Ovary (tissue), 9 donors: ENCODE data around the gene SLCO2B1. TPM values are rescaled to one million over a fixed set of nuclear protein-coding genes. Genes with fewer than 3 reads are reported as not detected.

Source experiments
- DNase-seq, 5 donors: peaks; one replicate each; pipeline ENCODE4 v3.0.0-alpha.2; 2019 to 2020
- H3K27ac ChIP-seq, 2 donors: fragments of 200-600 bp; one replicate each; pipeline versions ENCODE4 v1.5.1 to v1.8.0; 2019 to 2022
- H3K27me3 ChIP-seq: fragments of 200-600 bp; one replicate; pipeline ENCODE4 v1.8.0; 2022
- H3K36me3 ChIP-seq: fragments of 200-600 bp; sonication (generic); one replicate; pipeline ENCODE4 v1.5.1; 2019
- H3K4me1 ChIP-seq: one replicate; pipeline ENCODE4 v1.8.1; 2013; ENCODE audit warnings: mild to moderate bottlenecking, moderate library complexity; ENCODE audit not compliant: insufficient read depth
- H3K4me3 ChIP-seq: fragments of 200-600 bp; sonication (generic); one replicate; pipeline ENCODE4 v1.5.1; 2017
- H3K9me3 ChIP-seq, 2 donors: fragments of 200-600 bp in 1 of 2; sonication (generic) in 1 of 2; one replicate each; pipeline versions ENCODE4 v1.5.1 to v1.8.1; 2013 to 2019; ENCODE audit warnings: mild to moderate bottlenecking in 1 of 2, moderate library complexity in 1 of 2
- CTCF ChIP-seq, 3 donors: fragments of 450-650 bp in 2 of 3; fragments of 200-600 bp in 1 of 3; IDR thresholded peaks; one replicate each; pipeline versions ENCODE4 v1.5.1 to v1.8.0; 2016 to 2022; ENCODE audit warnings: antibody characterized with exemption in 3 of 3, mild to moderate bottlenecking in 1 of 3
- EP300 ChIP-seq: sonication (generic); formaldehyde crosslinking; IDR thresholded peaks from one replicate; pipeline ENCODE4 v1.6.1; 2017; ENCODE audit warnings: antibody characterized with exemption
- POLR2A ChIP-seq: fragments of 450-650 bp; IDR thresholded peaks from one replicate; pipeline ENCODE4 v1.6.1; 2017; ENCODE audit warnings: antibody characterized with exemption, mild to moderate bottlenecking, moderate library complexity
- WGBS, 3 donors: extraction: QIAGEN DNeasy Blood & Tissue Kit in 1 of 3; methylation state at CpG; one replicate each; pipeline versions ENCODE4 v1.1.5 to v1.1.7; 2013 to 2017; 5-methylcytosine and 5-hydroxymethylcytosine counted together
- intact Hi-C, 4 donors: fragments of 100-400 bp; cut with DNase I; formaldehyde crosslinking; loops; one replicate each; pipeline versions ENCODE4 v1.11.0 to v1.15.1; 2022 to 2023
- polyA plus RNA-seq, 2 donors: library from polyadenylated mRNA; stranded (reverse); fragments of 200-250 nt in 1 of 2; fragments of 350-450 nt in 1 of 2; fragmentation: Illumina TruSeq in 1 of 2; extraction: RNeasy Lipid Tissue Mini Kit (QIAGEN cat#74804) in 1 of 2; gene quantifications; one replicate each; pipeline ENCODE4 v1.2.3, GENCODE V29; 2013 to 2014
- total RNA-seq, 7 donors: library from RNA; depleted of rRNA in 2 of 7; stranded (reverse); fragments of >200 nt in 2 of 7; fragmentation: NEBNext Ultra II Directional in 3 of 7; extraction: Animal tissue kit (Norgen Biotek cat#: 25700) in 3 of 7; gene quantifications; one replicate each; pipeline versions ENCODE4 v1.1.0 to v1.2.4, GENCODE V29; 2016 to 2023
- donor health status: DM: no; HTN: no; CAD: no; lungs with moderate emphysema.
- donor health status: DM: no; HTN: no; CAD: no.
- donor health status: Bipolar disorder and iron deficiency.
- donor health status: DM: yes; HTN: yes; CAD: no.
- donor health status: DM: no; HTN: no; CAD: no.
- donor health status: DM: yes; HTN: yes; CAD: no.

Gene SLCO2B1
- total and polyA plus RNA-seq, 9 donors: 12.6 to 79.4 (median 21.8) TPM

- no peaks in the 10 kb centered on the region for H3K4me1 ChIP-seq
- no peak overlapping the region for H3K4me3 ChIP-seq
- intact Hi-C loops: no loop called here
- no peak for TF ChIP-seq CTCF (IDR thresholded peaks at IDR 0.05)
- TF ChIP-seq EP300: no peak
- TF ChIP-seq POLR2A: no peak
- 66 to 79% (median 77%) methylated on average over 2 of the region's 2 CpGs for WGBS, 3 donors
- H3K27me3 ChIP-seq: no peaks in the 10 kb centered on the region
- DNase-seq: no peak
- H3K9me3 ChIP-seq: no peaks in the 10 kb centered on the region
- H3K36me3 ChIP-seq: no peaks in the 10 kb centered on the region
- H3K27ac ChIP-seq: no peak overlapping the region
Measured at GRCh38 chr11:75229466-75229865, 78.6 kb downstream of the SLCO2B1 start.

- no peaks in the 10 kb centered on the region for H3K27me3 ChIP-seq
- intact Hi-C loops: no loop called here
- no peak for DNase-seq
- H3K9me3 ChIP-seq: no peaks in the 10 kb centered on the region
- H3K36me3 ChIP-seq: no peaks in the 10 kb centered on the region
- no peak for TF ChIP-seq CTCF (IDR thresholded peaks at IDR 0.05)
- TF ChIP-seq EP300: no peak
- no peak for TF ChIP-seq POLR2A
- H3K4me1 ChIP-seq: no peaks in the 10 kb centered on the region
- no peak overlapping the region for H3K4me3 ChIP-seq
- 72 to 87% (median 86%) methylated on average over 2 of the region's 2 CpGs for WGBS, 3 donors
- H3K27ac ChIP-seq: no peak overlapping the region
Measured at GRCh38 chr11:75230621-75231020, 79.7 kb downstream of the SLCO2B1 start.

DNA sequence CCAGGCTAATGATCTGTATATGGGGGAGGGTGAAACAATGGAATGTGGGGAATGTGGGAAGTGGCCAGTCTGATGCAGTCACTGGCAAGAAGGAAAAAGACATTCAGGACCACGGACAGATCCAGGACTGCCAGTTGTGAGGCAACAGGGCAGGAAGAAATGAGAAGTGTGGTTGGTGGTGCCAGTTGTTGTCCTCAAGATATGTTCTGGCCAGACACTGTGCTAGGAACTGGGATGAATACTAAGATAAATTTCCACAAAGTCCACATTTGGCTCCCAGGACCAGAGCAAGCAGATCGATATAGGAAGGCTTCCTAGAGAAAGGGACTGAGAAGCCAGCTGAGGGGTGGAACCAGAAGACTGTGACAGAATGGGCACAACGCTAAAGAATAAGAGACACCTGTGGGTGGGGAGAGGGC is 82.9 kb downstream of the SLCO2B1 start:
- WGBS, 3 donors: 45 to 51% (median 48%) methylated on average over 3 of the region's 3 CpGs
- Histone ChIP-seq H3K4me3 (no peak overlapping the region), H3K4me1 (no peaks in the 10 kb centered on the region), H3K36me3 (no peaks in the 10 kb centered on the region), H3K27me3 (no peaks in the 10 kb centered on the region), H3K27ac (no peak overlapping the region), H3K9me3 (no peaks in the 10 kb centered on the region)
- TF ChIP-seq POLR2A: no peak
- no peak for TF ChIP-seq CTCF (IDR thresholded peaks at IDR 0.05)
- TF ChIP-seq EP300: no peak
- DNase-seq: no peak
- intact Hi-C loops: no loop called here

DNA sequence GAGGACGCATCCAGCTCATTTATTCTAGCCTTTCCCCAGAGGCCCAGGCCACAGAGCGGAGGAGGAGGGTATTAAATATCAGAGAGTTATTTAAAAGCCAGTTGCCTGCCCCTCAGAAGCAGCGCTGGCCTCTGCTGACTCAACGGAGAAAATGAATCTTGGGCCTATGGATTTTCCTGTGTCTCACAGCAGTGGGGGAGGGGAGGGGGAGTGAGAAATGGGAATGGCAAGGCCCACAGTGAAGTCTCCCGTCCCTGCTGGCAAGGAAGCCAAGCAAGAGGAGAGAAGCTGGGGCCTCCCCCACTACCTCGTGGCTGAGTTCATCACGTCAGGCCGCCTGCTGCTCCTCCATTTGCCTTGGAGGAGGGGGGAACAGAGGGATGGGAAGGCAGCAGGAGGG is 85.2 kb downstream of the SLCO2B1 start:
- DNase-seq: no peak
- WGBS, 3 donors: 53 to 63% (median 59%) methylated on average over 8 of the region's 8 CpGs
- H3K4me3 ChIP-seq: no peak overlapping the region
- intact Hi-C loops: no loop called here
- no peaks in the 10 kb centered on the region for H3K27me3 ChIP-seq
- H3K27ac ChIP-seq: no peak overlapping the region
- H3K36me3 ChIP-seq: no peaks in the 10 kb centered on the region
- TF ChIP-seq POLR2A (no peak), CTCF (IDR thresholded peaks at IDR 0.05) (no peak), EP300 (no peak)
- H3K4me1 ChIP-seq: no peaks in the 10 kb centered on the region
- no peaks in the 10 kb centered on the region for H3K9me3 ChIP-seq

DNA sequence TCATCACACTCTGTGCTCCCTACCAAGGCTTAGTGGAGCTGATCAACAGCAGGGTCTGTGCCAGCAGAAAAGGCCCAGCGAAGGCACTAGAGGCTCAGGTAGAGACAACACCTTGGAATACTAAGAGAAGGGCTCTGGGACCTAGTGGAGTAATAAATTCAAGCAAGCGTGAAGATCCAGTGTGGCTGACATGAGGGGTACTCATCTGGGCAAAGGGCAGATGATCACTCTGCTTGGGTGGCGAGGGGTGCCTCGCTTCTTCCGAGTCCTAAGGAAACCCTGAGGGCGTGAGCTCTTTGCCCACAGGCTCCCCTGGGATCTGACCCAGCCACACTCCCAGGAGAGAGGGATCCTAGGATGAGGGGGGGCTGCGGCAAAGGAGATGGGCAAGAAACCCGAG is 86.1 kb downstream of the SLCO2B1 start:
- intact Hi-C loops: no loop called here
- TF ChIP-seq CTCF (IDR thresholded peaks at IDR 0.05): no peak
- TF ChIP-seq EP300: no peak
- no peak for TF ChIP-seq POLR2A
- no peak for DNase-seq
- H3K4me1 ChIP-seq: peaks cover 2% of the 10 kb centered on the region
- H3K27ac ChIP-seq: no peak overlapping the region
- no peaks in the 10 kb centered on the region for H3K9me3 ChIP-seq
- H3K36me3 ChIP-seq: no peaks in the 10 kb centered on the region
- H3K4me3 ChIP-seq: no peak overlapping the region
- no peaks in the 10 kb centered on the region for H3K27me3 ChIP-seq
- WGBS, 3 donors: 84 to 91% (median 88%) methylated on average over 8 of the region's 8 CpGs
